Glutamatergic neuron (in vitro differentiated cells): Measurements from ENCODE around the gene PBX2. TPM values are rescaled to one million over a fixed set of nuclear protein-coding genes. Genes with fewer than 3 reads are reported as not detected.

Source experiments
- DNase-seq: peaks from one replicate; pipeline ENCODE4 v3.0.0; 2022
- H3K27ac Mint-ChIP-seq: one replicate; pipeline ENCODE4 v1.8.0; 2020; ENCODE audit warnings: mild to moderate bottlenecking, mixed read lengths, inconsistent platforms; ENCODE audit not compliant: unreplicated experiment
- H3K27me3 Mint-ChIP-seq: one replicate; pipeline ENCODE4 v1.8.0; 2020; ENCODE audit warnings: mild to moderate bottlenecking, moderate library complexity, mixed read lengths, inconsistent platforms; ENCODE audit not compliant: unreplicated experiment
- H3K36me3 Mint-ChIP-seq: one replicate; pipeline ENCODE4 v1.8.0; 2020; ENCODE audit warnings: mild to moderate bottlenecking, mixed read lengths, inconsistent platforms; ENCODE audit not compliant: unreplicated experiment
- H3K4me1 Mint-ChIP-seq: one replicate; pipeline ENCODE4 v1.8.0; 2020; ENCODE audit warnings: mild to moderate bottlenecking, low read depth, mixed read lengths, inconsistent platforms; ENCODE audit not compliant: unreplicated experiment
- H3K4me3 Mint-ChIP-seq: one replicate; pipeline ENCODE4 v1.8.0; 2020; ENCODE audit warnings: mild to moderate bottlenecking, mixed read lengths, inconsistent platforms; ENCODE audit not compliant: unreplicated experiment
- H3K9me3 Mint-ChIP-seq: one replicate; pipeline ENCODE4 v1.8.0; 2020; ENCODE audit warnings: mild to moderate bottlenecking, moderate library complexity, mixed read lengths, inconsistent platforms; ENCODE audit not compliant: unreplicated experiment
- total RNA-seq: library from RNA; stranded (reverse); fragmentation: NEBNext Ultra II Directional; extraction: Animal tissue kit (Norgen Biotek cat#: 25700); gene quantifications from one replicate; pipeline ENCODE4 v1.2.1, GENCODE V29; 2021; ENCODE audit not compliant: unreplicated experiment
- TF ChIP-seq, protein P1 (sequence below): fragments of 200-600 bp; sonication (generic); IDR thresholded peaks from one replicate; pipeline ENCODE4 v1.5.0; 2021; ENCODE audit not compliant: partially characterized antibody, unreplicated experiment

The PBX2 gene
- total RNA-seq, 1 donor from 2014 or later, result 105 TPM

DNA sequence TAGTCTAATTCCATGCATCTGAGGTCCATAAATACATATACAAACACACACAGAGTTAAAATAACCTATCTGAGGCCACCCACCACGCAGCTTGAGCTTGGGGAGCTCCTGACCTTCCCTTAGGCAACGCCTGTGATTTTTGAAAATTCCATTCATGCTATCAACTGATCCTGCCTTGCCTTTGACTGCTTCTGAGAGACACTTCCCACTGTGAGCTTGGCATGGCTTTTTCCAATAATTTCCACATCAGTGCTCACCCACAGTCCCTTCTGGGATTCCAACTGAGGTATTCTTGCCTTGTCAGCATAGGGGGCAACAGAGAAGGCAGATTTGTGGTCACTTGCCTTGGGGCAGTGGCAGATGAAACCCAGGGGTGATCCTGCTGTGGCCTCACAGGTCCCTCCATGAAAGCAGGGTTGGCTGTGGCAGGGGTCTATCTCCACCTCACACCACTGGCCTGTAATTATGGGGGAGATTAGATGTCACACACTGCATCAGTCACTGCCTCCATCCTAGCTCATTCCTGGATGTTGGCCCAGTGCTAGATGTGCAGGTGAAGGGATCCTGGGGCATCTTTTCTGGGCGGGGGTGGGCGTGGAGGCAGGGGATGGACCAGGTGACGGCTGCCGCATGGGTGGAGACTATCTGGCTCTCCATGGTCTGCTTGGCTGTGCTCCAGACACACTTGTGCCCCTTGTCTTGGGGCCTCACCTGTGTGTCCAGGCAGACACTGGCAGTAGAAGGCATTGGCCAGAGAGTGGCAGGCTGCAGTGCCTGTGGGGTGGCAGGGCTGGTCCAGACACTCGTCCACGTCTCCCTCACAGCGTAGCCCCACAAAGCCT is 13.6 kb upstream of the PBX2 start:
- peaks cover 2% of the 10 kb centered on the region for H3K27me3 Mint-ChIP-seq
- H3K36me3 Mint-ChIP-seq, result no peaks in the 10 kb centered on the region
- H3K27ac Mint-ChIP-seq, result no peak overlapping the region
- TF ChIP-seq, protein P1, sequence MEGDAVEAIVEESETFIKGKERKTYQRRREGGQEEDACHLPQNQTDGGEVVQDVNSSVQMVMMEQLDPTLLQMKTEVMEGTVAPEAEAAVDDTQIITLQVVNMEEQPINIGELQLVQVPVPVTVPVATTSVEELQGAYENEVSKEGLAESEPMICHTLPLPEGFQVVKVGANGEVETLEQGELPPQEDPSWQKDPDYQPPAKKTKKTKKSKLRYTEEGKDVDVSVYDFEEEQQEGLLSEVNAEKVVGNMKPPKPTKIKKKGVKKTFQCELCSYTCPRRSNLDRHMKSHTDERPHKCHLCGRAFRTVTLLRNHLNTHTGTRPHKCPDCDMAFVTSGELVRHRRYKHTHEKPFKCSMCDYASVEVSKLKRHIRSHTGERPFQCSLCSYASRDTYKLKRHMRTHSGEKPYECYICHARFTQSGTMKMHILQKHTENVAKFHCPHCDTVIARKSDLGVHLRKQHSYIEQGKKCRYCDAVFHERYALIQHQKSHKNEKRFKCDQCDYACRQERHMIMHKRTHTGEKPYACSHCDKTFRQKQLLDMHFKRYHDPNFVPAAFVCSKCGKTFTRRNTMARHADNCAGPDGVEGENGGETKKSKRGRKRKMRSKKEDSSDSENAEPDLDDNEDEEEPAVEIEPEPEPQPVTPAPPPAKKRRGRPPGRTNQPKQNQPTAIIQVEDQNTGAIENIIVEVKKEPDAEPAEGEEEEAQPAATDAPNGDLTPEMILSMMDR, result no peak
- no peak for DNase-seq
- peaks cover 6% of the 10 kb centered on the region for H3K9me3 Mint-ChIP-seq
- peaks cover 4% of the 10 kb centered on the region for H3K4me1 Mint-ChIP-seq
- no peak overlapping the region for H3K4me3 Mint-ChIP-seq

DNA sequence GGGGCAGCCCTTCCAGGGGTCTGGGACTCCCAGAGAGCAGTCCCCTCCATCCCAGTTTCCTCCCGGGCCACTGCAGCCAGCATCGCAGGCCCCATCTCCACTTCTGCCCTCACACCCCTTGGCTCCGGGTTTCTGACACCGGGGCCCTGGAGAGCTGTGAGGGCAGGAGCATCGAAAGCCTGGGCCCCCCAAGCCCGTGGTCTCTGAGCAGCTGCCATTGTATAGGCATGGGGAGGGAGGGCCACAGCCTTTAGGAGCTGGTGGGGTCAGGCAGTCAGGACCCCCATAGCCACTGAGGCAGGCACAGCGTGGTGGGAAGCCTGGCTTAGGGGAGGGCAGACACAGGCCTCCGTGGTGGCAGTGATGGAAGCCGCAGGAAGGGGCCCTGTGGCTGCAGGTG is 12.2 kb upstream of the PBX2 start:
- peaks cover 6% of the 10 kb centered on the region for H3K9me3 Mint-ChIP-seq
- no peak overlapping the region for H3K4me3 Mint-ChIP-seq
- H3K27me3 Mint-ChIP-seq, result peaks cover 2% of the 10 kb centered on the region
- H3K27ac Mint-ChIP-seq, result no peak overlapping the region
- TF ChIP-seq, protein P1, result no peak
- no peaks in the 10 kb centered on the region for H3K36me3 Mint-ChIP-seq
- H3K4me1 Mint-ChIP-seq, result peaks cover 4% of the 10 kb centered on the region
- no peak for DNase-seq

DNA sequence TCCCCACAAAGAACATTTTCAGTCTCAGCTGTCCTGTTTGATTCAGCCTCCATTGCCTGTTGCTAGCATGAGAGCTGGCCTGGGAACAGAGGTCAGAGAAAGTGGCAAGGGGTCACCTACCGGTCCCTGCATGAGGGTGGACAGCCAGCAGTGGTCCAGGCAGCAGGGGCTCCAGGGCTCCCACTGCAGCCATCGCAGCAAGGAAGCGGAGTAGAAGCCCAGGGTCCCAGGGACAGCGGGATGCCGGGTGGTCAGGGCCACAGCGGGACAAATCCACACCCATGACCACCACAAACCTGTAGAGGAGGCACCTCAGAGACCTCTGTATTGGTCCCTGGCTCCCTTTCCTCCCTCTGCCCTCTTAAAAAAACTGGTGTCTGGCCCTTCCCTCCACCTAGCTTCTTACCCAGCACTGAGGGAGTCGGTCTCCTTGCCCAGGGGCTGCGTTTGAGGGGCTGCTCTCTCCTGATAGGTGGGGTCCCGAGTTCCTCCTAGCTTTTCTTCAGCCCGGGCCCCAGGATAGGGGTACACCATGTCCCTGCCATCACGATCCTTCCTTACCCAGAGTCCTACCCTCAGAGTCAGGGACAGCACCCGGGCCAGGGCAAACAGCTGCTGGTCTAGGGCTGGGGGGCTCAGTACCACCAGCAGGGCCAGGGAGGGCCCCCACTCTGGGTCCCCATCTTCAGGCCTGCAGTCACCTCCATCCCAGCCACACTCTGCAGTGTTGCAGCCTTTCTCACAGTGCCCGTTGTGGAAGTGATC is 10.9 kb upstream of the PBX2 start:
- no peak overlapping the region for H3K27ac Mint-ChIP-seq
- peaks cover 9% of the 10 kb centered on the region for H3K4me1 Mint-ChIP-seq
- peaks cover 6% of the 10 kb centered on the region for H3K27me3 Mint-ChIP-seq
- H3K4me3 Mint-ChIP-seq, result no peak overlapping the region
- no peak for DNase-seq
- H3K36me3 Mint-ChIP-seq, result no peaks in the 10 kb centered on the region
- H3K9me3 Mint-ChIP-seq, result peaks cover 9% of the 10 kb centered on the region
- TF ChIP-seq, protein P1, result no peak

DNA sequence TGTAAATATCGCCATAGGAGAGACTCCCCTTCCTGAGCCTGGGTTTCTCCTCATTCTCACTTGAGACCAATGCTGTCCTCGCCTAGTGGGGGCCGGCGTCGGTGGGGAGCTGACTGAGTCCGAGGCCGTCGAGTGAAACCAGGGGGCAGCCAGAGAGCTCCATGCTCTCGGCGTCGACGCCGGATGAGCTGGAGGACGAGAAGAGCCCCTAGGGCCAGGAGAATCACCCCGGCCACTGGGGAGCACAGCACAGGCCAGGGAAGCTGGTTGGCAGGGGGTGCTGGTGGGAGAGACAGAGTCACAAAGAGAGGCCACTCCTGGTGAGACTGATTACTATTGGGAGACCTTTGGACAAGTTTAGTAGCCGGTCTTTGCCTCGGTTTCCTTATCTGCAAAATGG is 8.9 kb upstream of the PBX2 start:
- Mint-ChIP-seq H3K36me3 (no peaks in the 10 kb centered on the region), H3K4me3 (no peak overlapping the region), H3K27me3 (peaks cover 8% of the 10 kb centered on the region), H3K27ac (no peak overlapping the region), H3K9me3 (peaks cover 11% of the 10 kb centered on the region), H3K4me1 (peaks cover 13% of the 10 kb centered on the region)
- TF ChIP-seq, protein P1, result no peak
- DNase-seq, result no peak

DNA sequence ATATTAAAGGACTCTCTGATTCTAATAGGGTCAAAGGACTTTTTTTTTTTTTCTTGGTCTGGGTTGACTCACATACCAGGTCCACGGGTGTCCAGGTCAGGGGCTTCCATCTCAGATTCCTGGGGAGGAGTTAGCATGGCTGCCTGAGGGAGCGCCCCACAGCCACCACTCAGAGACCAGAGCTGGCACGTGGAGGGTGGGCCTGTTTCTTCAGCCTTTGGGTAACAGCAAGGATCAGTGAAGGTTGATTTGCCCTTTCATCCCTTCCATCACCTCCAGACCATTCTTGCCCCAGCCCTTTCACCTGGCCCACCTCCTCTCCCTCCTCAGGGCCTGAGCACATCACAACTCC is 8.3 kb upstream of the PBX2 start:
- H3K4me1 Mint-ChIP-seq, result peaks cover 11% of the 10 kb centered on the region
- no peak overlapping the region for H3K4me3 Mint-ChIP-seq
- H3K36me3 Mint-ChIP-seq, result no peaks in the 10 kb centered on the region
- DNase-seq, result no peak
- peaks cover 11% of the 10 kb centered on the region for H3K9me3 Mint-ChIP-seq
- TF ChIP-seq, protein P1, result no peak
- peaks cover 6% of the 10 kb centered on the region for H3K27me3 Mint-ChIP-seq
- no peak overlapping the region for H3K27ac Mint-ChIP-seq
